C4-2B (cell line): ENCODE results near the gene GMEB2.

ENCODE experiments used
- ZFX ChIP-seq: fragments of 450-650 bp; IDR thresholded peaks from 2 replicates; pipeline ENCODE4 v1.6.1; 2017
- TF ChIP-seq, protein P1 (sequence below): fragments of 450-650 bp; conservative IDR thresholded peaks from 2 replicates; pipeline ENCODE4 v1.5.1; 2017; ENCODE audit warnings: mild to moderate bottlenecking

DNA sequence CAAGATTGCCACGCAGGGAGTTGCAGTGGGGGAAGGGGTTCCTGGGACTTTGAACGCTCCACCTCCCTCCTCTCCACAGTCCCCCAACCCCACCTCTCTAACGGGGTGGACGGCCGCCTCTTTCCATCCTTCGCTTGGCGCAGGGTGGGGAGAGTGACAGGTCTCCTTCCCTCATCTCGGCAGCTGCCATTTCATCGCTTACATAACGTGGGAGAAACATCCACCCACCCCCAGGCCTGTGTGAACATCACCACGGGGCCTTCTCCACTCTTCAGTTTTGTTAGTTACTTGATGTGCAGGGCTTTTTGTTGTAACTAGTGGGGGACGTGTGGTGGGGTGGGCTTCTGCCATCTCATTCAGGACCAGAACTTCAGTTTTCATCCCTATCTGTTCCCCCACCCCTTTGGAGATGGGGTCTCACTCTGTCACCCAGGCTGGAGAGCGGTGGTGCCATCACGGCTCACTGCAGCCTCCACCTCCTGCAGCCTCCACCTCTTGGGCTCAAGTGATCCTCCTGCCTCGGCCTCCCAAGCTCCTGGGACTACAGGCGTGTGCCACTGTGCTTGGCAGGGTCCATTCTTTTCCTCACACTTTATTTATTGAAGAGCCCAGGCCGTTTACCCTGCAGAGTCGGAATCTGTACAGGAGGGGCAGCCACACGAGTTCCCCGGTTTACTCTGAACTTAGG is 48.9 kb upstream of the GMEB2 start:
- TF ChIP-seq, protein P1, sequence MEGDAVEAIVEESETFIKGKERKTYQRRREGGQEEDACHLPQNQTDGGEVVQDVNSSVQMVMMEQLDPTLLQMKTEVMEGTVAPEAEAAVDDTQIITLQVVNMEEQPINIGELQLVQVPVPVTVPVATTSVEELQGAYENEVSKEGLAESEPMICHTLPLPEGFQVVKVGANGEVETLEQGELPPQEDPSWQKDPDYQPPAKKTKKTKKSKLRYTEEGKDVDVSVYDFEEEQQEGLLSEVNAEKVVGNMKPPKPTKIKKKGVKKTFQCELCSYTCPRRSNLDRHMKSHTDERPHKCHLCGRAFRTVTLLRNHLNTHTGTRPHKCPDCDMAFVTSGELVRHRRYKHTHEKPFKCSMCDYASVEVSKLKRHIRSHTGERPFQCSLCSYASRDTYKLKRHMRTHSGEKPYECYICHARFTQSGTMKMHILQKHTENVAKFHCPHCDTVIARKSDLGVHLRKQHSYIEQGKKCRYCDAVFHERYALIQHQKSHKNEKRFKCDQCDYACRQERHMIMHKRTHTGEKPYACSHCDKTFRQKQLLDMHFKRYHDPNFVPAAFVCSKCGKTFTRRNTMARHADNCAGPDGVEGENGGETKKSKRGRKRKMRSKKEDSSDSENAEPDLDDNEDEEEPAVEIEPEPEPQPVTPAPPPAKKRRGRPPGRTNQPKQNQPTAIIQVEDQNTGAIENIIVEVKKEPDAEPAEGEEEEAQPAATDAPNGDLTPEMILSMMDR: no peak
- TF ChIP-seq ZFX: no peak
